Amniotic epithelial cell (primary cell): ENCODE measurements around the gene CHST6.
A peak's percentile ranks its signal among the peaks of the same experiment; 100 is the strongest.
"Not testable (repeated sequence)": the region's sequence is repeated elsewhere in the genome, so short reads cannot be mapped to it uniquely, and the experiment has no call there.

ENCODE experiments used
- DNase-seq: peaks from one replicate; pipeline ENCODE4 v3.0.0-alpha.2; 2010; ENCODE audit warnings: low read depth

Gene CHST6

GRCh38 chr16:75475420-75475847 is 19.8 kb downstream of the CHST6 start:
- DNase-seq: no peak

- no peak for DNase-seq
Observed at GRCh38 chr16:75472908-75473877, 22.0 kb downstream of the CHST6 start.

GRCh38 chr16:75471723-75472633 is 23.3 kb downstream of the CHST6 start:
- DNase-seq: peak; percentile 55

DNA sequence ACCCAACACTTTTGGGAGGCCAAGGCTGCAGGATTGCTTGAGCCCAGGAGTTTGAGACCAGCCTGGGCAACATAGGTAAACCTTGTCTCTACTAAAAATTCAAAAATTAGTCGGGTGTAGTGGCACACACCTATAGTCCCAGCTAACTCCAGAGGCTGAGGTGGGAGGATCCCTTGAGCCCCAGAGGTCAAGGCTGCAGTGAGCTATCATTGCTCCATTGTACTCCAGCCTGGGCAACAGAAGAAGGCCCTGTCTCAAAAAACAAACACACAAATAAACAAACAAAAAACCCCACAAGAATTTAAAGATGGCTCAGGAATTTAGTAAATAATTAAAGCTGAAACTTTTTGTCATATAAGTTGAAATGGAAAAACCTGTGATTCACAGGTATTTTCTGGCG is 28.5 kb downstream of the CHST6 start:
- DNase-seq: no peak

GRCh38 chr16:75464122-75464918 is 30.9 kb downstream of the CHST6 start, which contains the start of gene TMEM170A:
TMEM170A (minus strand) TSS chr16:75464689; CDS start chr16:75464600, 89 bp downstream.
- DNase-seq: peak; percentile 97

DNA sequence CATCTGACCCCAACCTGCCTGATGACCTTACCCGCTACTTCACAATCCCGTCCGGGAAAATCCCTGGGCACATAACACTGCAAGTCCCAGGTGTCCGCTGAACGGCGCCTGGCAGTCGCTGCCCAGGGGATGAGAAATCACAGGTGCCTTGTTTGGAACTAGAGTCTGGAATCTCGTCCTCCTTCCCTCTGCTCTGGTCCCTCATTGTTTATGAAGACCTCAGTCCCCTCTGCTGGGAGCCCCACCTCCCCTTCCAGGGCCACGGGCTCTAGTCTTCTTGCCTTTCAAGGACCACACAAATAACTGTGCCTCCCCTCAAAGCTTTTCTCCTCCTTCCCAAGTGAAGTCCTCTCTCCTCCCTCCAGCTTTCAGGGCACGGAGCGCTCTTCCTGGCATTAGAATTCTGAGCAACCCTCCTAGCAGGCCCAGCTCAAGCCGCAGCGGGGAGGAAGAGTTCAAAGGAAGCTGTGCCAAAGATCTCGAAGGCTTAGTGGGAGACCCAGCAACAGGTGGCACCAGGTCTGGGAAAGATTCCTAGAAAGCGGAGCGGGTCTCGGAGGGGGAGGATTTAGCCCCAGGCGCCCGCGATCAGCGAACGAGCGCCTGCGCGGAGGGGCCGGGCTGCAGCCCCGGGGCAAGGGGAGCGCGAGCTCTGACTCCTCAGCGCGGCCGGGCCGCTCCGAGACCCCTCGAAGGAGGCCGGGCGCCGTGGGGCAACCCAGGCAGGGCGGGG is 31.7 kb downstream of the CHST6 start:
- DNase-seq: peak; percentile 9

DNA sequence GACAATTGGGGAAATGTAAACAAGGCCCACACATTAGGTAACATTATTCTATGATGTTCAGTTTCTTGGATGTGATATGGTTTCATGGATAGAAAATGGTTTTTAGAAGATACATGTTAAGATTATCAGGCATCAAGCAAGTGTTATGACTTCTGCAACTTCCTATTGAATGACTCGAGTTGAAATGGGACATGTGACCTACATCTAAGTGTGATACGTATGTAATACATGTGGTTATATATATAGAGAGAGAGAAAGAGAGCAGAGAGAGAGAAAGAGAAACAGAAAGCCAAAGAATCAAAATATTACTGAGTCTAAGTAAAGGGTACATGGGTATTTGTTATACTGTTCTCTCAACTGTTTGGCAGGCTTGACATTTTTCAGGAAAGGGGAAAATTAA is 32.4 kb downstream of the CHST6 start:
- DNase-seq: no peak

GRCh38 chr16:75461575-75461974 is 33.7 kb downstream of the CHST6 start:
- DNase-seq: no peak

DNA sequence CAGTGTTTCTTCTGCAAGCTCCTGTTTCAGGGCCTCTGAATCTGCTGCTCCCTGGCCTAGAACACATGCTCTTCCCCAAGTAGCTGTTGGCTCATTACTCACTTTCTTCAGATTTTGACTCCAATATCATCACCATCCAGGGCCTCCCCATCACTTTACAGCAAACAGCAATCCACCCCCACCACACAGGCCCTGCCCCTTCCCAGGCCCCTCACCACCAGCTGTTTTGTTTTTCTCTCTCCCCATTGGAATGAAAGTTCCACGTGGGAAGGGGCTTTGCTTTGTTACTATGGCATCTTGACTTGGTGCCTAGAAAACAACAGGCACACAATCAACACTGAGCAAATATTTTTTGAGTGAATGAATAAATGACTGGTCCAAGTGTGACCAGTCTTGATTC is 34.8 kb downstream of the CHST6 start:
- no peak for DNase-seq

- no peak for DNase-seq
Observed at GRCh38 chr16:75459691-75460090, 35.5 kb downstream of the CHST6 start.

DNA sequence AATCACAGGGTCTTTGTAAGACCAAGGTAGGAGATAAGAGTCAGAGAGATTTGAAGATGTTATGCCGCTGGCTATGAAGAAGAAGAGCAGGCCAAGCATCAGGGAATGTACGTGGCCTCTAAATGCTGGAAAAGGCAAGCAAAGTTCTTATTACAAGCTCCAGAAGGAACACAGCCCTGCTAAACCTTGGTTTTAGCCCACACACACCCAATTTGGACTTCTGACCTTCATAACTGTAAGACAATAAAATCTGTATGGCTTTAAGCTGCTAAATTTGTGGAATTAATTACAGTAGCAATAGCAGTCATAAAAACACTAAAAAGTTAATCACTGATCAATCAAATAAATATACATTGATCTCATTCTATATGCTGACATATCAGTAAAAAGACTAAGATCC is 36.8 kb downstream of the CHST6 start:
- DNase-seq: no peak

- DNase-seq: no peak
Observed at GRCh38 chr16:75458029-75458428, 37.2 kb downstream of the CHST6 start.

GRCh38 chr16:75457485-75458021 is 37.7 kb downstream of the CHST6 start:
- no peak for DNase-seq

DNA sequence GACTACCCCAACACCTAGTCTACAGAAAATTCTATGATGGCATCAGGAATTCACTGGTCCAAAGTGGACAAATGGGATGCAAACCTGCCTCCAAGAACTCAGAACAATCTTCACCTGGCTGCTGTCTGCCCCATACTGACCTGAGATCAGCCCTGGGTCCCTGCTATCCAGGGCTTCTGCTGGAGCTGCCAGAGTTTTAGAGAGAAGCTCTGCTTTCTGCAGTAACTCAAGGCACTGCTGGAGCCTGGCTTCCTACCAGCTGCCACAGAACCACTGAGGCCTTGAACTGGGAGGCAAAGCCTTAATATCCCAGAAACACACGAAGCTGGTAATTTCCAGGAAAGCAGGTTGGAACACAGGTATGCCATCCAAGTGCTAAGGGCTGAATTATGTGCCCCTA is 38.3 kb downstream of the CHST6 start:
- DNase-seq: no peak

GRCh38 chr16:75456486-75456885 is 38.8 kb downstream of the CHST6 start:
- DNase-seq: not testable (repeated sequence)

DNA sequence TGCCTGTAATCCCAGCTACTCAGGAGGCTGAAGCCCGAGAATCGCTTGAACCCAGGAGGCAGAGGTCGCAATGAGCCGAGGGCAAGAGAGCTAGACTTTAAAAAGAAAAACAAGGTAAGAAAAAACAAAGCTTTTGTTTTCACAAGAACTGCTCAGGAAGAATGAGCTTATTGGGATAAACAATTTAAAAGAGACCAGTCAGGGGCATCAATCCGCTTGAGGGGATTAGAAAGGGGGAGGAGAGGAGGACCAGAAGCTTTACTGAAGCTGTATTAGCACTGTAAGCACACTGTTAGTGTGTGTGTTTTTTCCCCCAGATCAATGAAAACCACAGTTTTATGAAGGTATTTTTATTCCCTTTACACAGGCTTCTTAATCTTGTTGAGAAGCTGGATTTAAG is 39.6 kb downstream of the CHST6 start:
- DNase-seq: no peak

DNA sequence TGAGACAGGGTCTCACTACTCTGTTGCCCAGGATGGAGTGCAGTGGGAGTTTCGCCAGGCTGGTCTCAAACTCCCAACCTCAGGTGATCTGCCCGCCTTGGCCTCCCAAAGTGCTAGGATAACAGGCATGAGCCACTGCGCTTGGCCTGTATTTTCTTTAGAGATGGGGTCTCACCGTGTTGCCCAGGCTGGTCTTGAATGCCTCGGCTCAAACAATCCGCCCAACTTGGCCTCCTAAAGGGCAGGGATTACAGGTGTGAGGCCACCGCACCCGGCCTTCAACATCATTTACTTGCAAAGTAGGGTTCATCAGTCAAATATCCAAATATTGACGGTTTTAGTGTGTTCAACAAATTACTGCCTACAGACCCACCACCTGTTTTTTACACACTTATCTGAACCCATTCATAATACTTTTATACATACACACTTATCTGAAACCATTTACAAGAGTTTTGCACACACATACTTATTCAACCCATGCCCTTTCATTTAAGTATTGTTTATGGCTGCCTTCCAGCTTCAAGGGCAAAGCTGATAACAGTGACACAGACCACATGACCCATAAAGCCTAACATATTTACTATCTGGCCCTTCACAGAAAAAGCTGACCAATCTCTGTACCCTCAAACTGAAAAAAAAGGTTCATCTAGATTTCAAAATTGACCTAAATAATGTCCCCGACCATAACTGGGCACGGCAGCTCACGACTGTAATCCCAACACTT is 42.6 kb downstream of the CHST6 start:
- DNase-seq: no peak

DNA sequence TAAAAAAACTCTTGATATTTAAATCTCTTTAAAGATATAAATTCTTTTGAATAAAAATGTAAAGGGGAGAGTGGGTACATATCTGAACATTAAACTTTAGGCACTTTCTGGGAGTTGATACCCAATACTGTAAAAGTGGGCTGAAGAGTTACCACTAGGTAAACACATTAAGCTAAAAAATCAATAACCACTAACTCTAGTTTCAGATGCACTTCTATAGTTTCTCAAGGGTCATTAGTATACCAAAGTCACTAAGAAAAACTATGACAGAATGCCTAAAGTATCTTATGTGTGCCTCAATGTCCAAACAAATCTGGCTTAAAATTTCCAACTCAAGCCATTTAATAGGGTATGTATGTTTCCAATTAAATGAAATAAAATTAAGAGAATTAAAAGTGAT is 48.8 kb downstream of the CHST6 start:
- DNase-seq: no peak

GRCh38 chr16:75445298-75445697 is 49.9 kb downstream of the CHST6 start:
- no peak for DNase-seq

- no peak for DNase-seq
Observed at GRCh38 chr16:75443298-75443697, 51.9 kb downstream of the CHST6 start.
